Stimulated activated memory B cell treated with anti-CD40 and anti-IgM and Interleukin-4, amounts not matched to agents 10 μg/mL and 1 μg/mL and 100 μg/mL, for 72 hours (primary cell): ENCODE measurements around the gene EPHA2.

Experiments
- ATAC-seq: fragments of 150-1000 bp; cut with Tn5 transposase; 2 replicates; pipeline ENCODE4 v1.10.0; 2021
- H3K27ac Mint-ChIP-seq: one replicate; pipeline ENCODE4 v1.8.0; 2022; ENCODE audit warnings: mild to moderate bottlenecking, mixed read lengths
- H3K27me3 Mint-ChIP-seq: one replicate; pipeline ENCODE4 v1.8.0; 2022; ENCODE audit warnings: mixed read lengths
- H3K36me3 Mint-ChIP-seq: one replicate; pipeline ENCODE4 v1.8.0; 2022; ENCODE audit warnings: mixed read lengths
- H3K4me1 Mint-ChIP-seq: one replicate; pipeline ENCODE4 v1.8.0; 2022; ENCODE audit warnings: mixed read lengths
- H3K4me3 Mint-ChIP-seq: one replicate; pipeline ENCODE4 v1.8.0; 2022; ENCODE audit warnings: mild to moderate bottlenecking, moderate library complexity, mixed read lengths
- H3K9me3 Mint-ChIP-seq: one replicate; pipeline ENCODE4 v1.8.0; 2022; ENCODE audit warnings: mixed read lengths

EPHA2 gene

DNA sequence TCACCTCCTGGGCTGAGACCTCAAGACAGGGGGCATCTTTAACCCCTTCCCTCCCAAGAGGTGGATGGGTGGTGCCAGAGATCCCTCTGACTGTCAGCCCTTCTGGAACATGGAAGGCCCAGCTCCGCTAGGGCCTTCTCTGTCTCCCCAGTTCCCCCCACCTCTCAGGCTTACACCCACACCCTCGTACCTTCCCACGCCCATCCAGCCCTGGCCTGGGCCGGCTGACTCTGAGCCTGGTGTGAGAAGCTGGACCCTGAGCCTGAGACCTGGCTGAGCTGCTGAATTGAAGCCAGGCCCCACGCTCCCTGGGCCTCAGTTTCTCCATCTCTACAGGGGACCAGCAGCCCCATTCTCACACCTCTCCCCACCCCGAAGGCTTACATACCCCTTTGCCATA, 5.4 kb downstream of the EPHA2 start:
- no peak overlapping the region for H3K4me3 Mint-ChIP-seq
- H3K4me1 Mint-ChIP-seq, result peaks cover 36% of the 10 kb centered on the region
- peaks cover 92% of the 10 kb centered on the region for H3K27me3 Mint-ChIP-seq
- no peak overlapping the region for H3K27ac Mint-ChIP-seq
- H3K36me3 Mint-ChIP-seq, result no peaks in the 10 kb centered on the region
- no peaks in the 10 kb centered on the region for H3K9me3 Mint-ChIP-seq
- ATAC-seq, result no peak

- no peak for ATAC-seq
- Mint-ChIP-seq H3K4me3 (no peak overlapping the region), H3K4me1 (peaks cover 32% of the 10 kb centered on the region), H3K9me3 (no peaks in the 10 kb centered on the region), H3K27ac (no peak overlapping the region), H3K27me3 (peaks cover 92% of the 10 kb centered on the region), H3K36me3 (no peaks in the 10 kb centered on the region)
Measured at GRCh38 chr1:16149702-16150488, 6.0 kb downstream of the EPHA2 start.

DNA sequence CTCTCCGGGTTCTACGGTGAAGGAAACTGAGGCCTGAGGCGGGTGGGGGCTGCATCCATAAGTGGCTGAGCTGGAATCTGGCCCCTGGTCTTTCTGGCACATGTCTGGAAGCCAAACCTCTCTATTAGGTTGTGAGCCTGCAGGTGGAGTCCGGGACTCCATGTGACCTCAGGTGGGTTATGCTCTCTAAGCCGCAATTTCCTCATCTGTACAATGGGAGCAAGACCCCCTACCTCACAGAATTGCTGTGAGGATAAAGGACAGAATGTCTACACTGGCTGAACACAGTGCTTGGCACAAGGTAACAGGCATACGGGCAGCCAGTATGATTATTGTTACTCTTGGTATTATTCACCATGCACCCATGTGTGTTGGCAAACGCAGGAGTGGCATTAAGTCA, 6.7 kb downstream of the EPHA2 start:
- H3K27me3 Mint-ChIP-seq, result peaks cover 92% of the 10 kb centered on the region
- ATAC-seq, result no peak
- H3K4me1 Mint-ChIP-seq, result peaks cover 30% of the 10 kb centered on the region
- no peaks in the 10 kb centered on the region for H3K36me3 Mint-ChIP-seq
- no peaks in the 10 kb centered on the region for H3K9me3 Mint-ChIP-seq
- no peak overlapping the region for H3K4me3 Mint-ChIP-seq
- H3K27ac Mint-ChIP-seq, result no peak overlapping the region

GRCh38 chr1:16148329-16149092, 7.4 kb downstream of the EPHA2 start:
- Mint-ChIP-seq H3K36me3 (no peaks in the 10 kb centered on the region), H3K27ac (no peak overlapping the region), H3K4me3 (no peak overlapping the region), H3K4me1 (peaks cover 23% of the 10 kb centered on the region), H3K27me3 (peaks cover 88% of the 10 kb centered on the region), H3K9me3 (no peaks in the 10 kb centered on the region)
- ATAC-seq, result no peak

GRCh38 chr1:16147156-16147926, 8.5 kb downstream of the EPHA2 start:
- Mint-ChIP-seq H3K4me1 (peaks cover 18% of the 10 kb centered on the region), H3K9me3 (peaks cover 8% of the 10 kb centered on the region), H3K36me3 (no peaks in the 10 kb centered on the region), H3K27me3 (peaks cover 88% of the 10 kb centered on the region), H3K27ac (no peak overlapping the region), H3K4me3 (no peak overlapping the region)
- no peak for ATAC-seq

DNA sequence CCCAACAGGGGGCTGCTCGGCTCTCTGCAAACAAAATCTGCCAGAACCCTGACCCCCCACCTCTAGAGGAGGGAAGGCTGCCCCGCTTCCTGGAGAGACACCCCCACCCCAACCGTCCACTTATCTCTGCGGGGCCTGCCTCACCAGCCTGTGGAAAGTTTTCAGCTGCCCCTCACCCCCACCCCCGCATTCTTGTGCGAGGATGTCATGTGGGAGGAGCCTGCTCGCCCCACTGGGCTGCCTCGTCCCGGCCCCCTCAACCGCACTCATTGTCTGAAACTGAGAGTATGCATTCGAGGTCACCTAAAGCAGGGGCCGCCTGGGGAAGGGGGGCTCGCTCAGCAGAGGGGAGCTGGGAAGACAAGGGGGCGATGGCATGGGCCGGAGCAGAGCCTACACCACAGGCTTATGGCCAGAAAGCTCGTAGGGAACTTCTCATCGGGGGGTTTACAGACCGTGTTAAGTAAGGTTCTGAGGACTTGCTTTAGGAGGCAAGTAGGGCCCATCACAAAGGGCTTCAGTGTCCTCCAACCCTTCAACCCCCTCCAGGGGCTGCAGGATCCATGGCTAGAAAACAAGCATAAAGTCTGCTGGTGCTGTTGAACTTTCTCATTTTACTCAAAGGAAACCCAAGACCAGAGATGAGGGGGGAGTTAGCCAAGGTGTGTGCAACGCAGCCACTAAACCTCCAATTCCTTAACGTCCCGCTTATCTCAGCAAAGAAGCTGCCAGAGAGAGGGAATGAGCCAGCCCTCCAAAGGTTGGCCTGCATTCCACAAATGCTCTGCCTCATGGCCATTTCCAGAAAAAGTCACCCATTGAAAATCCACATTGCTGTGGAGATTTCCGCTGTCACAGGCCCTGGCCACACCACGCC, 9.4 kb downstream of the EPHA2 start:
- H3K36me3 Mint-ChIP-seq, result no peaks in the 10 kb centered on the region
- peaks cover 10% of the 10 kb centered on the region for H3K9me3 Mint-ChIP-seq
- peaks cover 20% of the 10 kb centered on the region for H3K4me1 Mint-ChIP-seq
- no peak overlapping the region for H3K27ac Mint-ChIP-seq
- peaks cover 88% of the 10 kb centered on the region for H3K27me3 Mint-ChIP-seq
- no peak overlapping the region for H3K4me3 Mint-ChIP-seq
- peak; percentile 32 for ATAC-seq

- Mint-ChIP-seq H3K27ac (no peak overlapping the region), H3K4me3 (no peak overlapping the region), H3K4me1 (peaks cover 27% of the 10 kb centered on the region), H3K27me3 (peaks cover 88% of the 10 kb centered on the region), H3K36me3 (no peaks in the 10 kb centered on the region), H3K9me3 (peaks cover 10% of the 10 kb centered on the region)
- ATAC-seq, result no peak
Measured at GRCh38 chr1:16145662-16146278, 10.1 kb downstream of the EPHA2 start.

GRCh38 chr1:16145030-16145661, 10.7 kb downstream of the EPHA2 start:
- H3K9me3 Mint-ChIP-seq, result peaks cover 10% of the 10 kb centered on the region
- H3K36me3 Mint-ChIP-seq, result no peaks in the 10 kb centered on the region
- no peak overlapping the region for H3K4me3 Mint-ChIP-seq
- peaks cover 85% of the 10 kb centered on the region for H3K27me3 Mint-ChIP-seq
- H3K4me1 Mint-ChIP-seq, result peaks cover 29% of the 10 kb centered on the region
- no peak for ATAC-seq
- no peak overlapping the region for H3K27ac Mint-ChIP-seq

GRCh38 chr1:16144325-16145029, 11.4 kb downstream of the EPHA2 start:
- ATAC-seq, result no peak
- Mint-ChIP-seq H3K27ac (no peak overlapping the region), H3K4me1 (peaks cover 29% of the 10 kb centered on the region), H3K4me3 (no peak overlapping the region), H3K27me3 (peaks cover 84% of the 10 kb centered on the region), H3K36me3 (no peaks in the 10 kb centered on the region), H3K9me3 (peaks cover 10% of the 10 kb centered on the region)

- Mint-ChIP-seq H3K36me3 (no peaks in the 10 kb centered on the region), H3K9me3 (peaks cover 10% of the 10 kb centered on the region), H3K4me1 (peaks cover 29% of the 10 kb centered on the region), H3K27ac (no peak overlapping the region), H3K27me3 (peaks cover 84% of the 10 kb centered on the region), H3K4me3 (no peak overlapping the region)
- no peak for ATAC-seq
Measured at GRCh38 chr1:16143566-16144324, 12.1 kb downstream of the EPHA2 start.

DNA sequence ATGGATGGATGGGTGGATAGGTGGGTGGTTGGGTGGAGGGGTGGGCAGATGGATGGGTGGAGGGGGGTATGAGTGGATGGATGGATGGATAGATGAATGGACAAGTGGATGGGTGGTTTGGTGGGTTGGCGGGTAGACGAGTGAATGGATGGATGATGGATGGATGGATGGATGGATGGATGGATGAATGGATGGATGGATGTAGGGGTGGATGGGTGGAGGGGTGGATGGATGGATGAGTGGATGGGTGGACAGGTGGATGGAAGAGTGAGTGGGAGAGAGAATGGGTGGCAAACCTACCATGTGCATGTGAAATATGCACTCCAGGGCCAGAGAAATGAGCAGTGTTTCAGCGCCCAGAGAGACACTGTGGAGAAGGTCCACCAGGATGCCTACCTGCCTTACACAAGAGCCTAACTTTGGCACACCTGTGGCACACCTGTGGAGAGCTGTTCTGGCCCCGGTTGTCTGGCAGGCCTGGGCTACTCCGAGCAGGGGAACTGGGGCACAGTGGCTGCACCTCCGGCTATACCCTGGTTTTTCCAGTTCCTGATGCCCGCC, 12.8 kb downstream of the EPHA2 start:
- peaks cover 83% of the 10 kb centered on the region for H3K27me3 Mint-ChIP-seq
- peaks cover 29% of the 10 kb centered on the region for H3K4me1 Mint-ChIP-seq
- no peak for ATAC-seq
- no peaks in the 10 kb centered on the region for H3K36me3 Mint-ChIP-seq
- no peak overlapping the region for H3K4me3 Mint-ChIP-seq
- H3K27ac Mint-ChIP-seq, result no peak overlapping the region
- peaks cover 10% of the 10 kb centered on the region for H3K9me3 Mint-ChIP-seq

DNA sequence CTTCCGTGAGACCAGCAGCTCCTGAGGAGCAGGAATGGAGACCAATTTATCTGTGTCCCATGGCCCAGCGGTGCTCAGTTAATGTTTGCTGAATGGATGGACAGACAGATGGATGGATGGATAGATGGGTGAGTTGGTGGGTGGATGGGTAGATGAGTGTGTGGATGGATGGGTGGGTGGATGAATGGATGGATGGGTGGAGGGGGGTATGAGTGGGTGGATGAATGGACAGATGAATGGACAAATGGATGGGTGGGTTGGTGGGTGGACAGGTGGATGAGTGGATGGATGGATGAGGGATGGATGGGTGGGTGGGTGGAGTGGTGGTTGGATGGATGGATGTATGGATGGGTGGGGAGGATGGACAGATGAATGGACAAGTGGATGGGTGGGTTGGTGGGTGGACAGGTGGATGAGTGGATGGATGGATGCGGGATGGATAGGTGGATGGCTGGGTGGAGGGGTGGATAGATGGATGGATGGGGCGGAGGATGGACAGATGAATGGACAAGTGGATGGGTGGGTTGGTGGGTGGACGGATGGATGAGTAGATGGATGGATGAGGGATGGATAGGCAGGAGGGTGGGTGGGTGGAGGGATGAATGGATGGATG, 13.4 kb downstream of the EPHA2 start:
- ATAC-seq, result no peak
- peaks cover 10% of the 10 kb centered on the region for H3K9me3 Mint-ChIP-seq
- no peaks in the 10 kb centered on the region for H3K36me3 Mint-ChIP-seq
- no peak overlapping the region for H3K27ac Mint-ChIP-seq
- peaks cover 77% of the 10 kb centered on the region for H3K27me3 Mint-ChIP-seq
- no peak overlapping the region for H3K4me3 Mint-ChIP-seq
- H3K4me1 Mint-ChIP-seq, result peaks cover 29% of the 10 kb centered on the region
